ENCODE measurements around the gene PLOD1.
"Not testable (repeated sequence)": the region's sequence is repeated elsewhere in the genome, so short reads cannot be mapped to it uniquely, and the experiment has no call there.

The PLOD1 gene

GRCh38 chr1:11934302-11935056, at the start of gene PLOD1:
TSS of gene PLOD1 (plus strand) at chr1:11934717. CDS start at chr1:11934780, 63 bp downstream.
- peak; percentile 76 to 82 for DNase-seq (ENCODE audit: low read depth in 2 of 2)

GRCh38 chr1:11885916-11886315, 48.6 kb upstream of the PLOD1 start:
- no peak for DNase-seq (ENCODE audit: low read depth in 2 of 2)

- no peak for DNase-seq (ENCODE audit: low read depth in 2 of 2)
These were observed 47.4 kb upstream of the PLOD1 start for GRCh38 chr1:11886986-11887665.

- no peak for DNase-seq (ENCODE audit: low read depth in 2 of 2)
These were observed 46.9 kb upstream of the PLOD1 start for GRCh38 chr1:11887666-11888007.

- DNase-seq (ENCODE audit: low read depth in 2 of 2) = no peak
These were observed 46.2 kb upstream of the PLOD1 start for GRCh38 chr1:11888206-11888876.

- DNase-seq (ENCODE audit: low read depth in 2 of 2) = no peak
These were observed 45.7 kb upstream of the PLOD1 start for GRCh38 chr1:11888877-11889208.

GRCh38 chr1:11891433-11892186, 42.9 kb upstream of the PLOD1 start:
- DNase-seq (ENCODE audit: low read depth in 2 of 2) = no peak

- peak; percentile 34 to 55 for DNase-seq (ENCODE audit: low read depth in 2 of 2)
These were observed 40.6 kb upstream of the PLOD1 start for GRCh38 chr1:11893907-11894251.

- not testable (repeated sequence) for DNase-seq (ENCODE audit: low read depth in 2 of 2)
These were observed 40.0 kb upstream of the PLOD1 start for GRCh38 chr1:11894501-11894900.

- DNase-seq (ENCODE audit: low read depth in 2 of 2) = no peak
These were observed 36.3 kb upstream of the PLOD1 start for GRCh38 chr1:11898086-11898785.

- DNase-seq (ENCODE audit: low read depth in 2 of 2) = no peak
These were observed 35.6 kb upstream of the PLOD1 start for GRCh38 chr1:11898831-11899467.

GRCh38 chr1:11901446-11901845, 33.1 kb upstream of the PLOD1 start:
- not testable (repeated sequence) for DNase-seq (ENCODE audit: low read depth in 2 of 2)

GRCh38 chr1:11903210-11903609, 31.3 kb upstream of the PLOD1 start:
- no peak for DNase-seq (ENCODE audit: low read depth in 2 of 2)

GRCh38 chr1:11904156-11904555, 30.4 kb upstream of the PLOD1 start:
- not testable (repeated sequence) for DNase-seq (ENCODE audit: low read depth in 2 of 2)

- no peak for DNase-seq (ENCODE audit: low read depth in 2 of 2)
These were observed 29.5 kb upstream of the PLOD1 start for GRCh38 chr1:11904978-11905377.

GRCh38 chr1:11906870-11907269, 27.6 kb upstream of the PLOD1 start:
- no peak for DNase-seq (ENCODE audit: low read depth in 2 of 2)

GRCh38 chr1:11907275-11908094, 27.0 kb upstream of the PLOD1 start:
- DNase-seq (ENCODE audit: low read depth in 2 of 2) = peak; percentile 65 to 81

- peak; percentile 34 to 51 for DNase-seq (ENCODE audit: low read depth in 2 of 2)
These were observed 26.3 kb upstream of the PLOD1 start for GRCh38 chr1:11908095-11908675.

GRCh38 chr1:11910914-11911228, 23.6 kb upstream of the PLOD1 start:
- not testable (repeated sequence) for DNase-seq (ENCODE audit: low read depth in 2 of 2)

GRCh38 chr1:11912000-11912399, 22.5 kb upstream of the PLOD1 start:
- DNase-seq (ENCODE audit: low read depth in 2 of 2) = no peak

Measured in stimulated activated CD8-positive, alpha-beta memory T cell treated with anti-CD3 and anti-CD28 coated beads, Interleukin-7, amount 100 ng/mL, for 1 hour (primary cell).